A549 (cell line): ENCODE measurements around the gene MTERF2. TPM values are rescaled to one million over a fixed set of nuclear protein-coding genes. Genes with fewer than 3 reads are reported as not detected.

Experiments used
- ATAC-seq, 2 experiments: fragments of 200-7000 bp in 1 of 2; fragments of >200 bp in 1 of 2; cut with Nextera tagmentation in 1 of 2; cut with Tn5 transposase in 1 of 2; 3 replicates each; pipeline versions ENCODE4 v1.8.0 to v1.9.1; 2018 to 2020; ENCODE audit warnings: mild to moderate bottlenecking in 1 of 2, moderate library complexity in 1 of 2
- CTCF ChIA-PET: fragments of 300-600 bp; sonication (Branson Sonifier 250); formaldehyde crosslinking; extraction: SDS; loops from one replicate; lab custom pipeline; 2021; ENCODE audit warnings: antibody characterized with exemption, inconsistent platforms; lab: Yijun Ruan, JAX
- POLR2A ChIA-PET: fragments of 350-600 bp; formaldehyde crosslinking; extraction: SDS; loops from one replicate; lab custom pipeline; 2021; ENCODE audit warnings: antibody characterized with exemption, inconsistent platforms; lab: Yijun Ruan, JAX
- DNase-seq, 2 experiments: peaks; one replicate each; pipeline versions ENCODE4 v3.0.0 to v3.0.0-alpha.2; 2011 to 2016; ENCODE audit warnings: low read depth in 1 of 2, low spot score in 1 of 2
- FAIRE-seq: peaks from 2 replicates; lab custom pipeline; 2011; peaks lifted over from hg19 to GRCh38; lab: Jason Lieb, UNC
- H3K27ac ChIP-seq, 2 experiments: fragments of >200 bp; sonication (Bioruptor Twin); formaldehyde crosslinking; 3 replicates each; pipeline ENCODE4 v1.5.1; 2016 to 2017
- H3K4me1 ChIP-seq: fragments of >200 bp; sonication (Bioruptor Twin); formaldehyde crosslinking; 3 replicates; pipeline ENCODE4 v1.6.1; 2016
- H3K4me2 ChIP-seq: fragments of >200 bp; sonication (Bioruptor Twin); formaldehyde crosslinking; 3 replicates; pipeline ENCODE4 v1.6.1; 2016
- H3K4me3 ChIP-seq: fragments of >200 bp; sonication (Bioruptor Twin); formaldehyde crosslinking; 3 replicates; pipeline ENCODE4 v1.5.1; 2016
- H3K9me3 ChIP-seq: fragments of >200 bp; sonication (Bioruptor Twin); formaldehyde crosslinking; 3 replicates; pipeline ENCODE4 v1.6.1; 2016
- ATOH8 ChIP-seq: fragments of 250-450 bp; sonication (Bioruptor Pico); IDR thresholded peaks from 2 replicates; pipeline ENCODE4 v1.5.0; 2020; ENCODE audit warnings: low read depth, mild to moderate bottlenecking, moderate library complexity
- CBX8 ChIP-seq: fragments of 200-600 bp; sonication (generic); IDR thresholded peaks from 2 replicates; pipeline ENCODE4 v1.6.1; 2016
- CEBPB ChIP-seq, 2 experiments: fragments of >200 bp in 1 of 2; sonication (Bioruptor Twin) in 1 of 2; formaldehyde crosslinking in 1 of 2; IDR thresholded peaks; 2 replicates each; pipeline ENCODE4 v1.6.1; 2012 to 2016
- CHD2 ChIP-seq: fragments of 150-350 bp; IDR thresholded peaks from 2 replicates; pipeline ENCODE4 v1.6.1; 2014; ENCODE audit warnings: low read length; ENCODE audit not compliant: partially characterized antibody
- CHD4 ChIP-seq: fragments of 200-600 bp; sonication (generic); IDR thresholded peaks from 2 replicates; pipeline ENCODE4 v1.6.1; 2016; ENCODE audit warnings: antibody characterized with exemption, mild to moderate bottlenecking, borderline replicate concordance
- CTCF ChIP-seq: fragments of >200 bp; sonication (Bioruptor Twin); formaldehyde crosslinking; IDR thresholded peaks from 3 replicates; pipeline ENCODE4 v1.5.1; 2016
- FOSB ChIP-seq: fragments of 250-450 bp; sonication (Bioruptor Pico); IDR thresholded peaks from 2 replicates; pipeline ENCODE4 v1.5.0; 2020; ENCODE audit warnings: mild to moderate bottlenecking, moderate library complexity
- FOXS1 ChIP-seq: fragments of 250-450 bp; sonication (Bioruptor Pico); IDR thresholded peaks from 2 replicates; pipeline ENCODE4 v1.5.0; 2020; ENCODE audit warnings: mild to moderate bottlenecking, moderate library complexity
- HDAC2 ChIP-seq: fragments of 200-600 bp; sonication (generic); IDR thresholded peaks from 2 replicates; pipeline ENCODE4 v1.6.1; 2016
- HOXB5 ChIP-seq: fragments of 250-450 bp; sonication (Bioruptor Pico); IDR thresholded peaks from 2 replicates; pipeline ENCODE4 v1.5.0; 2020; ENCODE audit warnings: mild to moderate bottlenecking, moderate library complexity
- JUN ChIP-seq, 2 experiments: fragments of >200 bp; sonication (Bioruptor Twin); formaldehyde crosslinking; IDR thresholded peaks; 2 replicates in 1 of 2; 3 replicates in 1 of 2; pipeline ENCODE4 v1.6.1; 2016 to 2017
- JUNB ChIP-seq: fragments of >200 bp; sonication (Bioruptor Twin); formaldehyde crosslinking; IDR thresholded peaks from 2 replicates; pipeline ENCODE4 v1.6.1; 2016
- KDM1A ChIP-seq: fragments of 200-600 bp; sonication (generic); IDR thresholded peaks from 2 replicates; pipeline ENCODE4 v1.6.1; 2016; ENCODE audit warnings: low read depth, mild to moderate bottlenecking
- MYC ChIP-seq: IDR thresholded peaks from 2 replicates; pipeline ENCODE4 v1.6.1; 2012; ENCODE audit warnings: mild to moderate bottlenecking, inconsistent platforms, low read length, improper control_type of control experiment, borderline replicate concordance
- PHF8 ChIP-seq: fragments of 200-600 bp; sonication (generic); IDR thresholded peaks from 2 replicates; pipeline ENCODE4 v1.6.1; 2016; ENCODE audit warnings: low read depth, mild to moderate bottlenecking, antibody characterized with exemption, moderate library complexity, borderline replicate concordance
- RAD21 ChIP-seq, 2 experiments: fragments of >200 bp in 1 of 2; sonication (Bioruptor Twin) in 1 of 2; formaldehyde crosslinking in 1 of 2; IDR thresholded peaks in 1 of 2; conservative IDR thresholded peaks in 1 of 2; 2 replicates in 1 of 2; 3 replicates in 1 of 2; pipeline ENCODE4 v1.6.1; 2012 to 2018; ENCODE audit warnings: inconsistent platforms in 1 of 2
- RCOR1 ChIP-seq: fragments of 150-350 bp; IDR thresholded peaks from 2 replicates; pipeline ENCODE4 v1.6.1; 2014; ENCODE audit warnings: antibody characterized with exemption, low read length, low read depth
- RNF2 ChIP-seq: fragments of 200-600 bp; sonication (generic); IDR thresholded peaks from 2 replicates; pipeline ENCODE4 v1.6.1; 2016; ENCODE audit warnings: low read depth, mild to moderate bottlenecking, antibody characterized with exemption, moderate library complexity, borderline replicate concordance
- SMC3 ChIP-seq: fragments of >200 bp; sonication (Bioruptor Twin); formaldehyde crosslinking; IDR thresholded peaks from 3 replicates; pipeline ENCODE4 v1.6.1; 2018; ENCODE audit warnings: inconsistent platforms
- TFCP2L1 ChIP-seq: fragments of 250-450 bp; sonication (Bioruptor Pico); IDR thresholded peaks from 2 replicates; pipeline ENCODE4 v1.5.0; 2021; ENCODE audit warnings: mild to moderate bottlenecking
- TP53 ChIP-seq: fragments of 250-450 bp; sonication (Bioruptor Pico); IDR thresholded peaks from 2 replicates; pipeline ENCODE4 v1.5.0; 2021; ENCODE audit warnings: mild to moderate bottlenecking, moderate library complexity
- WGBS: methylation state at CpG from one replicate; pipeline ENCODE4 v1.1.6; 2017; ENCODE audit errors: missing lambda C conversion rate; 5-methylcytosine and 5-hydroxymethylcytosine counted together
- polyA plus RNA-seq, 4 experiments: library from polyadenylated mRNA; depleted of rRNA in 3 of 4; stranded (reverse); fragments of >200 nt; fragmentation: RNase III in 1 of 4; extraction: RNeasy Plus Mini Kit Qiagen cat#74134 plus additional on column Dnase treatment in 1 of 4; gene quantifications; 2 replicates in 3 of 4; 3 replicates in 1 of 4; pipeline ENCODE4 v1.2.3, GENCODE V29; 2011 to 2017

The MTERF2 gene
- polyA plus RNA-seq, 2 of the 4 experiments (the other 2 are of a cell fraction), result 13.9 to 14.5 TPM

GRCh38 chr12:106957583-106957982, 29.4 kb downstream of the MTERF2 start:
- TF ChIP-seq RNF2 (no peak), RCOR1 (no peak), FOXS1 (CRISPR knock-in tag) (no peak), ATOH8 (no peak), HOXB5 (no peak), PHF8 (no peak), CHD4 (no peak), TP53 (no peak), CEBPB (IDR thresholded peaks at IDR 0.05) (no peak), CHD2 (no peak)
- H3K9me3 ChIP-seq, result no peaks in the 10 kb centered on the region
- peaks cover 29% of the 10 kb centered on the region; the same call in 2 of the 3 replicates for H3K4me1 ChIP-seq
- ATAC-seq (no peak), FAIRE-seq (no peak), DNase-seq (no peak)
- WGBS, result 27% methylated on average over 1 of the region's 1 CpG
- ChIA-PET POLR2A (no interaction called here), CTCF (interaction anchor here (0.9 kb wide), 1 partner anchor 19 kb away, joined by 3 read pairs; no protein-coding TSS in a partner anchor)
- peak overlapping the region; percentile 84 for H3K4me2 ChIP-seq
- H3K4me3 ChIP-seq, result peak overlapping the region; percentile 91
- H3K27ac ChIP-seq, result peak overlapping the region in 1 of 2 experiments; percentile 98; a peak in 1 of 6 replicates

GRCh38 chr12:106956048-106956578, 30.8 kb downstream of the MTERF2 start:
- peak overlapping the region; percentile 84 for H3K4me2 ChIP-seq
- peak overlapping the region; percentile 91 for H3K4me3 ChIP-seq
- TF ChIP-seq KDM1A (no peak), FOSB (CRISPR knock-in tag) (0 out of 2 replicates have a peak, but pooled peaks have one; percentile 40), ATOH8 (no peak), MYC (no peak), PHF8 (peak; percentile 10; the same call in 1 of the 2 replicates), SMC3 (peak; percentile 19; the same call in 1 of the 3 replicates), TFCP2L1 (CRISPR knock-in tag) (0 out of 2 replicates have a peak, but pooled peaks have one; percentile 50), CTCF (peak; percentile 38; the same call in 2 of the 3 replicates), JUNB (no peak), RAD21 (conservative IDR thresholded peaks at IDR 0.05 in 1 of 2, IDR thresholded peaks at IDR 0.05 in 1 of 2) (peak in 1 of 2 experiments; percentile 35; a peak in 4 of 5 replicates), HDAC2 (no peak), JUN (IDR thresholded peaks at IDR 0.05) (0 out of 5 replicates have a peak, but pooled peaks of 1 of the 2 experiments have one; percentile 47), CBX8 (no peak)
- under 1% methylated on average over 10 of the region's 34 CpGs for WGBS
- peak overlapping the region; percentile 97 to 98 for H3K27ac ChIP-seq
- ChIA-PET POLR2A (interaction anchor here (0.6 to 2.6 kb wide), 13 partner anchors 8 to 793 kb away, joined by 3 to 24 read pairs (median 4); partner anchors contain the start of genes CRY1, MTERF2 and POLR3B), CTCF (interaction anchor here (0.6 to 1.6 kb wide), 11 partner anchors 9 to 530 kb away, joined by 3 to 6 read pairs (median 3); no protein-coding TSS in a partner anchor)
- ATAC-seq, result peak; percentile 70 to 75
- peak; percentile 61 to 80 for DNase-seq
- FAIRE-seq, result no peak
- H3K4me1 ChIP-seq, result peaks cover 29% of the 10 kb centered on the region; the same call in 2 of the 3 replicates
- no peaks in the 10 kb centered on the region for H3K9me3 ChIP-seq
